Astrocyte (in vitro differentiated cells and primary cell): ENCODE data around the gene SESN3. TPM values are rescaled to one million over a fixed set of nuclear protein-coding genes. Genes with fewer than 3 reads are reported as not detected.

ENCODE experiments used
- DNase-seq: peaks from one replicate; pipeline ENCODE4 v3.0.0-alpha.2; 2010; ENCODE audit warnings: low read depth
- FAIRE-seq: peaks from 2 replicates; lab custom pipeline; 2011; peaks lifted over from hg19 to GRCh38; lab: Jason Lieb, UNC
- H2AFZ ChIP-seq: 2 replicates; pipeline ENCODE4 v1.6.0; 2012; ENCODE audit warnings: low read depth, low read length, inconsistent platforms
- H3K27ac ChIP-seq: 2 replicates; pipeline ENCODE4 v1.5.1; 2011; ENCODE audit warnings: low read depth, low read length, inconsistent platforms
- H3K27me3 ChIP-seq: 2 replicates; pipeline ENCODE4 v1.6.0; 2011; ENCODE audit warnings: low read length, inconsistent platforms; ENCODE audit not compliant: insufficient read depth
- H3K36me3 ChIP-seq: 2 replicates; pipeline ENCODE4 v1.5.1; 2011; ENCODE audit warnings: low read length, inconsistent platforms; ENCODE audit not compliant: insufficient read depth
- H3K4me1 ChIP-seq: 2 replicates; pipeline ENCODE4 v1.5.1; 2011; ENCODE audit warnings: low read length, inconsistent platforms; ENCODE audit not compliant: insufficient read depth
- H3K4me2 ChIP-seq: 2 replicates; pipeline ENCODE4 v1.6.0; 2012; ENCODE audit warnings: low read length, inconsistent platforms
- H3K4me3 ChIP-seq: 2 replicates; pipeline ENCODE4 v1.5.1; 2011; ENCODE audit warnings: low read depth, mild to moderate bottlenecking, low read length, inconsistent platforms; ENCODE audit not compliant: insufficient read depth
- H3K79me2 ChIP-seq: 2 replicates; pipeline ENCODE4 v1.6.0; 2012; ENCODE audit warnings: mild to moderate bottlenecking, low read length, inconsistent platforms; ENCODE audit not compliant: insufficient read depth
- H3K9ac ChIP-seq: 2 replicates; pipeline ENCODE4 v1.6.0; 2012; ENCODE audit warnings: mild to moderate bottlenecking, low read length, inconsistent platforms
- H3K9me3 ChIP-seq: 2 replicates; pipeline ENCODE4 v1.5.1; 2012; ENCODE audit warnings: low read depth, mild to moderate bottlenecking, low read length, inconsistent platforms; ENCODE audit not compliant: insufficient read depth
- H4K20me1 ChIP-seq: 2 replicates; pipeline ENCODE4 v1.6.0; 2012; ENCODE audit warnings: low read length, inconsistent platforms; ENCODE audit not compliant: insufficient read depth
- H3K27ac Mint-ChIP-seq: one replicate; pipeline ENCODE4 v1.8.0; 2021; ENCODE audit warnings: mild to moderate bottlenecking, mixed read lengths; ENCODE audit not compliant: unreplicated experiment
- H3K27me3 Mint-ChIP-seq: one replicate; pipeline ENCODE4 v1.8.0; 2021; ENCODE audit warnings: low read depth, mixed read lengths; ENCODE audit not compliant: unreplicated experiment
- H3K36me3 Mint-ChIP-seq: one replicate; pipeline ENCODE4 v1.8.0; 2021; ENCODE audit warnings: low read depth, mixed read lengths; ENCODE audit not compliant: unreplicated experiment
- H3K4me1 Mint-ChIP-seq: one replicate; pipeline ENCODE4 v1.8.0; 2021; ENCODE audit warnings: low read depth, mixed read lengths; ENCODE audit not compliant: unreplicated experiment
- H3K4me3 Mint-ChIP-seq: one replicate; pipeline ENCODE4 v1.8.0; 2021; ENCODE audit warnings: mild to moderate bottlenecking, moderate library complexity, mixed read lengths; ENCODE audit not compliant: unreplicated experiment
- H3K9me3 Mint-ChIP-seq: one replicate; pipeline ENCODE4 v1.8.0; 2021; ENCODE audit warnings: mild to moderate bottlenecking, mixed read lengths; ENCODE audit not compliant: unreplicated experiment
- CTCF ChIP-seq: IDR thresholded peaks from 2 replicates; pipeline ENCODE4 v1.5.1; 2011; ENCODE audit warnings: low read depth, mild to moderate bottlenecking, inconsistent platforms, low read length, moderate library complexity; ENCODE audit not compliant: insufficient read depth
- EZH2 ChIP-seq: IDR thresholded peaks from 2 replicates; pipeline ENCODE4 v1.6.1; 2012; ENCODE audit warnings: mild to moderate bottlenecking, low read length, inconsistent platforms; ENCODE audit not compliant: insufficient read depth
- total RNA-seq: library from RNA; stranded (reverse); gene quantifications from 2 replicates; pipeline ENCODE4 v1.2.1, GENCODE V29; 2021

Gene SESN3
- total RNA-seq, 1 donor from 2014 or later: 98.1 TPM

- Histone ChIP-seq H2AFZ (no peak overlapping the region), H3K4me1 (no peaks in the 10 kb centered on the region), H3K79me2 (no peaks in the 10 kb centered on the region), H3K27me3 (no peaks in the 10 kb centered on the region), H3K4me2 (no peak overlapping the region), H3K4me3 (no peak overlapping the region), H3K27ac (no peak overlapping the region), H3K9me3 (no peaks in the 10 kb centered on the region), H3K36me3 (no peaks in the 10 kb centered on the region), H4K20me1 (no peaks in the 10 kb centered on the region), H3K9ac (no peak overlapping the region)
- no peak overlapping the region for H3K4me3 Mint-ChIP-seq
- H3K27ac Mint-ChIP-seq: no peak overlapping the region
- H3K36me3 Mint-ChIP-seq: peaks cover 4% of the 10 kb centered on the region
- TF ChIP-seq CTCF (no peak), EZH2 (no peak)
- FAIRE-seq (no peak), DNase-seq (no peak)
- H3K9me3 Mint-ChIP-seq: no peaks in the 10 kb centered on the region
- no peaks in the 10 kb centered on the region for H3K4me1 Mint-ChIP-seq
- H3K27me3 Mint-ChIP-seq: no peaks in the 10 kb centered on the region
These were observed 55.1 kb downstream of the SESN3 start for GRCh38 chr11:95175818-95176380.

DNA sequence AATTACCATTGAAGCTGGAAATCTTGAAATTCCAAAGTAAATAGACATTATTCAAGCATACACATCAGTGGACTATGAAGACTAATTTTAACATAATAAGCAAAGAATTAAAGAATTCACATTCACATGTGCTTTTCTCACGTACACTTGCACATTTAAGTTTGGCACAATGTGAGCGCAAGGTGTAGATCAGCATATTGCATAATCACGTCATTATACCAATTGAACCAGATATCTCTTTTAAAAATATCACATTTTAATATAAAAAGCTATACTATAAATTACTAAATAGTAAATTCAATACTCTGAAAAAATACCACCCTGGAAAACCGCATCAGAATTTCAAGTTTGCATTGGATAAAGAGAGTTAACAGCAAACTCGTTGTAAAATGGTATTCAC lies 60.7 kb downstream of the SESN3 start:
- H3K4me1 ChIP-seq: no peaks in the 10 kb centered on the region
- Mint-ChIP-seq H3K27me3 (no peaks in the 10 kb centered on the region), H3K4me1 (no peaks in the 10 kb centered on the region), H3K9me3 (no peaks in the 10 kb centered on the region), H3K4me3 (no peak overlapping the region), H3K27ac (no peak overlapping the region), H3K36me3 (peaks cover 5% of the 10 kb centered on the region)
- H3K4me3 ChIP-seq: no peak overlapping the region
- H3K9me3 ChIP-seq: no peaks in the 10 kb centered on the region
- no peak overlapping the region for H3K9ac ChIP-seq
- no peaks in the 10 kb centered on the region for H3K36me3 ChIP-seq
- no peak overlapping the region for H3K27ac ChIP-seq
- DNase-seq (no peak), FAIRE-seq (no peak)
- H3K79me2 ChIP-seq: no peaks in the 10 kb centered on the region
- H3K4me2 ChIP-seq: no peak overlapping the region
- no peaks in the 10 kb centered on the region for H4K20me1 ChIP-seq
- TF ChIP-seq EZH2: no peak
- TF ChIP-seq CTCF: no peak
- H3K27me3 ChIP-seq: no peaks in the 10 kb centered on the region
- no peak overlapping the region for H2AFZ ChIP-seq

DNA sequence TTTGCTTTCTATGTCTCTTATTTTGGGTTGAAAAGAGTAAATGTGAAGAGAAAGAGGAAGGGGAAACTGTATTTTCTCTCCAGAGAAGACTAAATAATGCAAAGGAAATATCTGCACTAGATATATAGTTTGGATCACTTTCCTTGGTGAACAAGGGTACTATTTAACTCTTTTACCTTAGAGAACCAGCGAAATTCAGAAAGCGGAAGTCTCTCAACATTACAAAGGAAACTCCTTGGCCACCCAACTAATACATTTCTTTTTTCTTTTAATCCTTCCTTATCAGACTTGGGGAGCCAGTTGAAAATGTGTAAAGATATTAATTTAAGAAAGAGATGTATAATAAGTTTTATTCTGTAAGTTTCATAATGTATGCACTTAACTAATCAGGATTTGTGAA lies 64.2 kb downstream of the SESN3 start:
- H3K4me1 ChIP-seq: no peaks in the 10 kb centered on the region
- H3K27ac ChIP-seq: no peak overlapping the region
- DNase-seq: no peak
- FAIRE-seq: no peak
- H4K20me1 ChIP-seq: no peaks in the 10 kb centered on the region
- H3K4me1 Mint-ChIP-seq: no peaks in the 10 kb centered on the region
- H3K9ac ChIP-seq: no peak overlapping the region
- H3K27me3 Mint-ChIP-seq: no peaks in the 10 kb centered on the region
- peaks cover 2% of the 10 kb centered on the region for H3K36me3 Mint-ChIP-seq
- no peak overlapping the region for H3K4me3 Mint-ChIP-seq
- no peaks in the 10 kb centered on the region for H3K36me3 ChIP-seq
- H3K27me3 ChIP-seq: no peaks in the 10 kb centered on the region
- H3K4me3 ChIP-seq: no peak overlapping the region
- no peak overlapping the region for H3K4me2 ChIP-seq
- H3K79me2 ChIP-seq: no peaks in the 10 kb centered on the region
- no peak overlapping the region for H3K27ac Mint-ChIP-seq
- H3K9me3 Mint-ChIP-seq: no peaks in the 10 kb centered on the region
- H2AFZ ChIP-seq: no peak overlapping the region
- no peaks in the 10 kb centered on the region for H3K9me3 ChIP-seq
- no peak for TF ChIP-seq EZH2
- no peak for TF ChIP-seq CTCF
